ENCODE measurements around the gene ZFAND4. TPM values are rescaled to one million over a fixed set of nuclear protein-coding genes. Genes with fewer than 3 reads are reported as not detected.
"Not testable (repeated sequence)": the region's sequence is repeated elsewhere in the genome, so short reads cannot be mapped to it uniquely, and the experiment has no call there.

Gene ZFAND4
- total and polyA plus RNA-seq, 2 donors (not counting 3 experiments of a cell fraction or from before 2014, with no cell fraction given) = 1.5 to 7.8 TPM

- peak overlapping the region; percentile 12 for H3K9ac ChIP-seq (replicated peaks; ENCODE audit: extremely low read depth, insufficient read depth, low read length)
- no peaks in the 10 kb centered on the region for H3K36me3 ChIP-seq (ENCODE audit: control insufficient read depth in 2 of 2, extremely low read depth in 1 of 2, insufficient read depth in 2 of 2, low read length in 2 of 2)
- intact Hi-C loops (cut with micrococcal nuclease) (loop anchor here (2.0 kb wide), 2 partner anchors 52 to 664 kb away; no protein-coding TSS in a partner anchor), dilution Hi-C loops (cut with MboI; ENCODE audit: extremely low pct_ligation_motif_present, low sequenced_read_pairs) (no loop called here)
- peak; percentile 9 for DNase-seq (ENCODE audit: low read depth, low spot score)
- peak overlapping the region; percentile 22 for H3K27ac ChIP-seq (ENCODE audit: insufficient read depth, low read depth, low read length)
- TF ChIP-seq FOS (IDR thresholded peaks at IDR 0.05; ENCODE audit: borderline replicate concordance, insufficient read depth, low read length) (no peak), POLR2A (IDR thresholded peaks at IDR 0.05; ENCODE audit: low read depth, low read length) (no peak), CTCF (IDR thresholded peaks at IDR 0.05; ENCODE audit: extremely low read depth in 1 of 2, insufficient read depth in 1 of 2, low read depth in 1 of 2, low read length in 2 of 2) (no peak), EZH2 (IDR thresholded peaks at IDR 0.05; ENCODE audit: borderline replicate concordance, low read depth, low read length, severe bottlenecking) (no peak), JUN (IDR thresholded peaks at IDR 0.05; ENCODE audit: borderline replicate concordance, insufficient read depth, insufficient read length, low read depth) (no peak), POLR2AphosphoS5 (IDR thresholded peaks at IDR 0.05; ENCODE audit: insufficient read depth, low read depth, low read length) (no peak), MYC (IDR thresholded peaks at IDR 0.05; ENCODE audit: low read depth, low read length) (no peak), MAX (IDR thresholded peaks at IDR 0.05; ENCODE audit: insufficient read depth, insufficient read length) (no peak), GATA2 (IDR thresholded peaks at IDR 0.05; ENCODE audit: insufficient read depth, insufficient read length, low read depth, low read length) (no peak)
- no peaks in the 10 kb centered on the region for H3K9me1 ChIP-seq (replicated peaks; ENCODE audit: control insufficient read depth, extremely low read depth, insufficient read depth, low read length)
- FAIRE-seq = no peak
- H3K79me2 ChIP-seq (ENCODE audit: control insufficient read depth, insufficient read depth, low read length) = no peaks in the 10 kb centered on the region
- H4K20me1 ChIP-seq (replicated peaks; ENCODE audit: control insufficient read depth, extremely low read depth, insufficient read depth, low read length) = no peaks in the 10 kb centered on the region
- no peaks in the 10 kb centered on the region for H3K27me3 ChIP-seq (ENCODE audit: control insufficient read depth in 2 of 2, insufficient read depth in 2 of 2, low read length in 2 of 2)
- no peaks in the 10 kb centered on the region for H3K9me3 ChIP-seq (replicated peaks; ENCODE audit: control insufficient read depth, insufficient read depth, low read length)
- ChIA-PET CTCF (interaction anchor here (1.3 to 3.7 kb wide), 6 partner anchors 205 to 438 kb away, joined by 8 to 84 read pairs (median 8); no protein-coding TSS in a partner anchor), POLR2A (no interaction called here)
- BruUV-seq (replicated peaks) = TSS peak; percentile 36
- H3K4me3 ChIP-seq (replicated peaks in 1 of 3; ENCODE audit: insufficient read depth in 1 of 3, low read depth in 1 of 3, low read length in 3 of 3) = peak overlapping the region in 1 of 3 experiments; percentile 30
- H2AFZ ChIP-seq (ENCODE audit: low read depth, low read length) = peak overlapping the region; percentile 52
- H3K4me1 ChIP-seq (ENCODE audit: control insufficient read depth, extremely low read depth, insufficient read depth, low read length) = peaks cover 6% of the 10 kb centered on the region
- peak overlapping the region; percentile 2 for H3K4me2 ChIP-seq (ENCODE audit: insufficient read depth, low read length)
These were observed 589 bp upstream of the ZFAND4 start for GRCh38 chr10:45673074-45673648.

GRCh38 chr10:45671300-45671699 is 1.3 kb downstream of the ZFAND4 start:
- POLR2A ChIA-PET = not testable (repeated sequence)
- H3K4me2 ChIP-seq (ENCODE audit: insufficient read depth, low read length) = peak overlapping the region; percentile 85

More at GRCh38 chr10:45671300-45671699, 1.3 kb downstream of the ZFAND4 start:
- H4K20me1 ChIP-seq (replicated peaks; ENCODE audit: control insufficient read depth, extremely low read depth, insufficient read depth, low read length); H3K4me1 ChIP-seq (ENCODE audit: control insufficient read depth, extremely low read depth, insufficient read depth, low read length); H2AFZ ChIP-seq (ENCODE audit: low read depth, low read length); H3K27ac ChIP-seq (ENCODE audit: insufficient read depth, low read depth, low read length); H3K4me3 ChIP-seq (replicated peaks in 1 of 3; ENCODE audit: insufficient read depth in 1 of 3, low read depth in 1 of 3, low read length in 3 of 3); FAIRE-seq; H3K9ac ChIP-seq (replicated peaks; ENCODE audit: extremely low read depth, insufficient read depth, low read length); H3K79me2 ChIP-seq (ENCODE audit: control insufficient read depth, insufficient read depth, low read length); intact Hi-C loops (cut with micrococcal nuclease); H3K9me3 ChIP-seq (replicated peaks; ENCODE audit: control insufficient read depth, insufficient read depth, low read length); H3K27me3 ChIP-seq (ENCODE audit: control insufficient read depth in 2 of 2, insufficient read depth in 2 of 2, low read length in 2 of 2); dilution Hi-C loops (cut with MboI; ENCODE audit: extremely low pct_ligation_motif_present, low sequenced_read_pairs); DNase-seq (ENCODE audit: low read depth, low spot score); H3K9me1 ChIP-seq (replicated peaks; ENCODE audit: control insufficient read depth, extremely low read depth, insufficient read depth, low read length); H3K36me3 ChIP-seq (ENCODE audit: control insufficient read depth in 2 of 2, extremely low read depth in 1 of 2, insufficient read depth in 2 of 2, low read length in 2 of 2): not testable (repeated sequence)
- BruUV-seq (replicated peaks) = TSS peak; percentile 19
- CTCF ChIA-PET = interaction anchor here (1.1 to 3.7 kb wide), 5 partner anchors 8 to 436 kb away, joined by 5 to 84 read pairs (median 9); no protein-coding TSS in a partner anchor
